ENCODE data around the gene SLC39A7.

SLC39A7 gene

DNA sequence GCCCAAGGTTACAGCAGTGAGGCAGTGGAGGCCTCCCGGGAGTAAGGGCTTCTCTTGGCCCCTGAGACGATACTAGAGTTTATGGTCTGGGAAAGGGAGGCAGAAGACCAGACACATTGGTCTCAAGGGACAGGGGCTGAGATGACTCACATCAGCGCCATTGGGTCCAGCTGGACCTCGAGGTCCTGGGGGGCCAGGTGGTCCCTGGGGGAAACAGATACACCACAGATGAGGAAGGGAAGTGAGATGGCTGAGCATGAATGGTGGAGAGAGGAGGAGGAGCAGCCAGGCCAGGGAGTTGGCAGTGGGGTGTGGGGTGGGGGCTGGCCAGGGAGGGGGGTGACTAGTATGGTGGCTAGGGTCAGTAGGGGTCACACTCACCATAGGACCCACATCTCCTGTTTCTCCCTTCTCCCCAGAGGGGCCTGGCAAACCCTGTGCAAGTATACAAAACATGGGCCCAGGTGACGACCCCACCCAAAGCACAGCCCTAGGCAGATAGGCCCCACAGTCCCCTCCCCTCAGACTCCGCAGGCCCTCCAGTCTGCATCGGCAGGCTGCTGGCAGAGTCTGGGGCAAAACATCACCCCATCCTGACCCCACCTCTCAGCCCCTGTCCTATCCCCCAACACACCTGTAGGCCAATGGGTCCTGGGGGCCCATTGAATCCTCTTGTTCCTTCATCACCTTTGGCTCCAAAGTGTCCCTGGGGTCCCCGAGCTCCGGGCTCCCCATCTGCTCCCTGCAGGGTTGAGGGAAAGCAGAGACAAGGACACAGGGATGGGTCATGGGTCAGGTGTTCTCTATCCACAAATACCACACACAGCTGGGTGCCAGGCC lies 30.3 kb upstream of the SLC39A7 start:
- DNase-seq, result no peak

DNA sequence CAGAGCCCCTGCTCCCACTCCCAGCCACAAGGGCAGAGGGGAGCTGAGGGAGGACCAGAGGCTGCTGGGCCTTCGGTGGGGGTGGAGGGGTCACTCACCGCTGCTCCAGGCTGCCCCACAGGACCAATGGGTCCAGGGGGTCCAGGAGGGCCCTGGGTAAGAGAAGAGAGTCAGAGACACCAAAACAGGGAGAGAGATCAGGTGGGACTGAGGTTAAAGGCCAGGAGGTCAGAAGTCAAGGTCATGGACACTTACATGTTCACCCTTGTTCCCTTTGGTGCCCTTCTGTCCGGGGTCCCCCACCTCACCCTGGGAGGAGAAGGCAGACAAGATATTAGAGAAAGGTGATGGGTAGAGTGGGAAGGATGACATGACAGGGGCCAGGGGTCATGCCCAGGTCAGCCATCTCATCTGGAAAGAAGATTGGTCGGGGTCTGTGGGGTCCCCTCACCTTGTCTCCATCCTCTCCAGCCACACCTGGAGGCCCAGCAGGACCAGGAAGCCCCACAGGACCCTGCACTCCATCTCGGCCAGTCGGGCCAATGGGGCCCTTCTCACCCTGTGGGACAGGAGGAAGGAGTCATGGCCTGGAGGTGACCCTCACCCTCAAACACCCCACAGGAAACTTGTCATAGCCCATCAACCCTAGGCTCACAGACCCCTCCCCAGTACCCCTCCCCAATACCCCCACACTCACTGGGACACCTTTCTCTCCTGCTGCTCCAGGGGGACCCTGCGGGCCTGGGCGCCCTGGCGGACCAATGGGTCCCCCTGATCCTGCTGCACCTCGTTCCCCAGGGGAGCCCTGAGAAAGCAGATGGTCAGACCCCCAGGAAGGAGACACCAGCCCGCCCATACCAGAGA lies 29.4 kb upstream of the SLC39A7 start:
- DNase-seq, result no peak

DNA sequence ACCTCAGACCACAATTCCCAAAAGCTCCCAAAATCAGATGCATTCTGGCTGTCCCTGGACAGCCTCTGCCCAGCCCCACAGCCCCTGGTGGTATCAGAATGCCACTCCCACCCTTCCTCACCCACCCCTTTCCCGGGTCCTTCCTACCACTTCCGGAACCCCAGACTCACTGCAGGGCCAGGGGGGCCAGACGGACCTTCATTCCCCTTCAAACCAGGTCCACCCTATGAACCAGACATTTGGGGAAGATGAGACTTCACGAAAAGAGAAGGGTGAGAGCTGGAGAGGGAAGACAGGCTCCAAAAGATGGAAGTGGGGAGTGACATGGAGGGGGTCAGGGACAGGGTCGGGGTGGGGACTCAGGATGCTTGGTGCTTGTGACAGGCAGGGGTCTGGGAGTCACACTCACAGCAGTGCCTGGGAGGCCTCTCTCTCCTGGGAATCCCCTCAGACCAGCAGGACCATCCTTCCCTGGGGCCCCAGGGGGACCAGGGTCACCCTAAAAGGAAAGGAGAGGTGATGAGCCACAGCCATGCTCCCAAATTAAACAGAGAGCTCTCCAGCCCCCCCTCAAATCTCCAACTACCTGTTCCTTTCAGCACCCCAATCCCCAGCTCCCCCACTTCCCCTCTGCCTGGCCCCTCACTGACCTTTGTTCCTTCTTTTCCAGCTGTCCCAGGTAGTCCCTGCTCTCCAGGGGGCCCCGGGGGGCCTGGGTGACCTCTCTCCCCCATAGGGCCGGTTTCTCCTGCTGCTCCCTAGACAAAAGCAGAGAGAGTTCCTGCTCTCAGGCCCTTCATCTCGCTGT lies 28.6 kb upstream of the SLC39A7 start:
- DNase-seq, result no peak

DNA sequence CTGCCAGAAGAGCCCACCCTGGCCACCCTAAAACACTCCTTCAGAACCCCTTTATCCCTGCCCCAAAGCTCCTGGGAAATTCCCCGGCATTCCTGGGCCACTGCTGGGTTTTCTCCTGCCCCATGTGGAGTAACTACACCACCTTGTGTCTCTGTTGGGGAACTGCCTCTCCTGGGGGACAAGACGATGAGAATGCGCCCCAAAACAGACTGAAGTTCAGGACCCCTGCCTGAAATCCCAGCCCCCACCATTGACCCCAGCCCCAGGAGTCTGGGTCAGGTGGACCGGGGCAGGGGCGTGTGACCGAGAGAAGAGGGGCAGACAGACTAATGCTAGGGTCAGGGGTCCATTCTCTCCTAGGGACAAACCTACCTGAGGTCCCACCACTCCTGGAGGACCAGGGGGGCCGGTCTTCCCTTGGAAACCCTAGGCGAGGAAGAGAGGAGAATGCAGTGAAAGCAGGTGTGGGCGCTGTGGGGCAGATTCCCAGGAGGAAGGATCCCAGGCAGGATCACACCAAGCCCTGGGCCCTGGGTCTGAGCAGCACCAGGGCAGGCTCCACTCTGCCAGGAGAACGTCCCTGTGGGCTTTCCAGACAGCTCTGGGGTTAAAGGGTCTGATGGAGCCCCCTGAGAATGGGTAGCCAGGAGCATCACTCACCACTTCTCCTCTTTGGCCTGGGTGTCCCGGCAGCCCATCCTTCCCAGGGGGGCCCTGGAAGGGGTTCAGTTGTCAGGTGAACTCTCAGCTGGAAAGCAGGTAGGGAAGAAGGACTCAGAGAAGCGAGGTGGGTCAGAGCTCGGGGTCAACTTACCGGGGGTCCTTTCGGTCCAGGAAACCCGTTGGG lies 27.8 kb upstream of the SLC39A7 start:
- no peak for DNase-seq

DNA sequence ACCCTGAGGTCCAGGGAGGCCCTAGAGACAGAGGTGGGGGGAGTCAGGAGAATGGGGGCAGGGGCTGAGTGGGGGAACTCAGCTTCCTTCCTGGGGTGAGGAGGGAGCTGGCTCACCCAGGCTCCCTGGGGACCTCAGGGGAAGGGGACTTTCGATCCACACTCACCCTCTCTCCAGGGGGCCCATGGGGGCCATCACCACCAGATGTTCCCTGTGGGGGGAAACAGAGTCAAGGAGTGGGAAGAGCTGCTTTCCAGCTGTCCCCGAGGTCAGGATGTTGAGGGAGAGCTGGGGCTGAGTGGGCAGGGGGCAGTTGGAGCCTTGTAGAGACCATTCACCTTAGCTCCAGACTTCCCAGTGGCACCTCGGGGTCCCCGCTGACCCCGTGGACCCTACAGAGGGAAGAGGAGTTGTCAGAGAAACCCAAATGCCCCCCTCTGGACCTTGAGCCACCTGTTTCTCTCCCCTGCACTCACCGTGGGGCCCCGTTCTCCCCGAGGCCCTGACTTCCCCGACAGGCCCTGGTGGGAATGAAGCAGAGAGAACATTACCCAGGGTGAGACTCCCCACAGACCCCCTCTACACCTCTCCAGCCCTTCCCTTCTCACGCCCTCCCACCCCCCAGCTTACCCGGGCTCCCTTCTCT lies 27.0 kb upstream of the SLC39A7 start:
- DNase-seq, result no peak

DNA sequence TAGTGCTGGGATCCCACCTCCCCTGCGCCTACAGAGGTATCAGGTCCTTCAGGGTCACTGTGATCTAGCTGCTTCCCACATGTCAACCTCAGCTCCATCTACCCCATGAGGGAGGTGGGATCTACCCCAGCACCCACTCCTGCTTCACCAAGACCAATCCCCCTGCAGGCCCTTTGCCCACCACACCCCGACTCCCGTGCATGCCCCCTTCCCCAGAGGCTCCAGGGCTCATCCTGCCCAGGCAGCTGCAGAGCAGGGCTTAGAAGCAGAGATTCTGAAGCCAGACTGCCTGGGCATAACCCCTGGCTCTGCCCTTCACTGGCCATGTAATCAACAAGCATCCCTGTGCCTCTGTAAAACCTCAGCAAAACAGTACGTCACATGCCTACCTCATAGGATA lies 25.9 kb upstream of the SLC39A7 start:
- no peak for DNase-seq

DNA sequence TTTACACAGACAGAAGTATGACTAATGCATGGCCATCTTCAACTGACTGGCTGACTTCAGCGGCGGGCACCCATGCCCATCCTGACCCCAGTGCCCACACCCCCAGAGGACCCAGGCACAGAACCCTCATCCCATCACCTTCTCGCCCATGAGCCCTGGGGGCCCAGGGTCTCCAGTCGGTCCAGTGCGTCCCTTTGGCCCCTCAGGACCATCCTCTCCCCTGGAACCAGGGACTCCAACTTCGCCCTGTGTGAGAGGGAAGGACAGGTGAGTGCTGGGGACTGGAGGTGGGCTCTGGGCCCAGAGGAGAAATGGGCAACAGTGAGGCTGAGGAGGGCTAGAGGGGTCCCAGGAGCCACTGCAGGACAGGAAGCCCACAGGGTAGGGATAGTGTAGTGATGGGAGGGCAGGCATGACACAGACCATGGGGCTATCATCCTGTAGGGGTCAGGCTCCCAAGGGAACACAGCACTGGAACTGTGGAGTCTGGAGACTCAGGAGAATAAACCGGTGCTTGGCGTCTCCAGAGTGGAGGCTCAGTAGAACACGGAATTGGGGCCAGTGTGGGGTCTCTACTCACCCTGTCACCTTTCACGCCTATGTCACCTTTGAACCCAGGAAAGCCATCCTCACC lies 25.1 kb upstream of the SLC39A7 start:
- no peak for DNase-seq

DNA sequence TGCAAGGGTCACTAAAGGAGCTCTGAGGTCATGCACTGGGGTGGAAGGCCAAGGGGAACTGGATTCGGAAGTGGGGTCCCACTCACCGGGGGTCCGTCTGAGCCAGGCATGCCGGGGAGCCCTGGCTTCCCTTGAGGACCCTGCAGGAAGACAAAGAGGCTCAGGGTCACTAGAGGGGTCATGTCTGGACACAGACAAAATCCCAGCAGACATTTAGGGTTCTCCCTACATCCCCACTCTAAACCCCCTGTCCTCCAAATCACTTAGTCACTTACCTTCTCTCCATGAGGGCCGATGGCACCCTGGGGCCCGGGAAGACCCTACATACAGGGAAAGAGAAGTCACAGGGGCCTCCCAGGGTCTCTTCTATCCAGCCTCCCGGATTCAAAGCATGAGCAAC lies 23.8 kb upstream of the SLC39A7 start:
- DNase-seq, result no peak

DNA sequence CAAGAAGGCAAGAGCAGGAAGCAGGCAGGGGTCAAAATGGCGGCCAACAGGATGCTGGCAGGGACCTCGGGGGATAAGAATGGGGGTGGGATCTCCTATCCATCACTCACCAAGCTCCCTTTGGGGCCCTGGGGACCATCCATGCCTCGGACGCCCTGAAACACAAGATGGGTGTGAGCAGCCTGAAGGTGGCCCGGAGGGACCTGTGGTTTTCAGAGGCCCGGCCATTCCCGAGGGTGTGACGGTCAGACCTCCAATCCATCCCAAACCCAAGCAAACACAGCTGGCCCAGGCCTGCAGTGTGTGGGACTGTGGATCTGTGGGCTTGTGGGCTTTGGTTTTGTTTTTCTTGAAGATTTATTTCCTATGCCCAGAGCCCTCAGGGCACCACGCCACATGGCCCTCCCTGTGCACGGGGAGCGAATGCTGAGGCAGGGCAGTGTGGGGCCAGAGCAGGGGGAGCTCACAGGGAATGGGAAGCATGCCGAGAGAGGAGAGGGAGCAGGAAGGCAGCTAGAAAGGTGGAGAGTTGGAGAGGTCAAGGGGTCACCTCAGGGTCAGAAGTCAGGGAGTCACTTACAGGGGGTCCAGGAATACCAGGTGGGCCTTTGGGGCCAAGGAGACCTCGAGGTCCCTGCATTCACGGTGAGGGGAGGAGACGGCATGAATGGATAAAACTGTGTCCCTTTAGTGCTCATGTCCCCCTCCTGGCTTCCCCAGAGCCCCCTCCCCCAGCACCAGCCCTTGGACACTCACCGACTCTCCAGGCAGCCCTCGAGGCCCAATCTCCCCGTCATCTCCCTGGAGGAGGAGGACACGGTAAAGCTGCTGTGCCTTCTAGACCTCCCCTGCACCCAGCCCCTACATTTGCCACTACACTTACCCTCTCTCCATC lies 22.9 kb upstream of the SLC39A7 start:
- no peak for DNase-seq

DNA sequence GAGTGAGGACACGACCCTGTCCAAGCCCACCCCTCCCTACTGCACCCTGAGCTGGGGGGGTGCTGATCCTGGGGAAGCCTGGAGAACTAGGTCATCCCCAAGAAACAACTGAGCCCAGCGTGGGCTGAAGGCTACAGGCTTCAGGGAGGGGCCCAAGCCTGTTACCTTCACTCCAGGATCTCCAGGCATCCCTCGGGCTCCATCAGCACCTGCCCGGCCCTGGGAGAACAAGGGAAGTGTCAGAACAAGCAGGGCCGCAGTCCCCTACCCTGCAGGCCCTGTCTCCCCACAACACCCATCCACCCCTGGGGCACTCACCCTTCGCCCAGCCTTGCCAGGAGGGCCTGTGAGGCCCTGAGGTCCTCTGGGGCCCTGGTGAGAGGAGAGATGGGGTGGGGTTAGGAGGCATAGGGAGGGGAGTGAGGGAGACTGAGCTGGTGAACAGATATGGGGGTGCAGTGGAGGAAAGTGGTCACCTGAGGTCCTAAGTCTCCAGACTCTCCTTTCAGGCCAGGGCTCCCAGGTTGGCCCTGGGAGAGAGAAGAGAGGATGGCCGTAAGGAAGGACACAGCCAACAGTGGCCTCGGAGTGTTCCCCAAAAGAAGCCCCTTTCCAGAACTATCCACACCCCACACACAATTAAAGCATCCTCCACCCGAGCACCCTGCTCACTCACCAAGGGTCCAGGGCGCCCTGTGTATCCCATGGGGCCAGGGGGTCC lies 21.8 kb upstream of the SLC39A7 start:
- no peak for DNase-seq

DNA sequence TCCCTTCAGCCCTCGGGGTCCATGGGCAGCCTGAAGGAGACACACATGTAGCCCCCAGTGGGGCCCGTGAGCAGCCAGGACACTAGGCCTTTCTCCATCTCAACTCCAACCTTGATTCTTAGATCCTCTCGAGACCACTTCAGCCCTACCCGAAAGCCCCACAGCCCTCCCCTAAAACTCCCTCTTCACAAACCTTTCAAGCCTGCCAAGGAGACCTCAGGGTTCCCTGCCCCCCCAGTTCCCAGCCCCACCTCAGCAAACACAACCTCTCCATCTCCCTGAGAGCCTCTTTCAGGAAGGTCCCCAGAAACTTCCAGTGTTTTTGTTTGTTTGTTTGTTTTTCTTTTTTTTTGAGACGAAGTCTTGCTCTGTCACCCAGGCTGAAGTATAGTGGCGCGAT lies 19.5 kb upstream of the SLC39A7 start:
- no peak for DNase-seq

DNA sequence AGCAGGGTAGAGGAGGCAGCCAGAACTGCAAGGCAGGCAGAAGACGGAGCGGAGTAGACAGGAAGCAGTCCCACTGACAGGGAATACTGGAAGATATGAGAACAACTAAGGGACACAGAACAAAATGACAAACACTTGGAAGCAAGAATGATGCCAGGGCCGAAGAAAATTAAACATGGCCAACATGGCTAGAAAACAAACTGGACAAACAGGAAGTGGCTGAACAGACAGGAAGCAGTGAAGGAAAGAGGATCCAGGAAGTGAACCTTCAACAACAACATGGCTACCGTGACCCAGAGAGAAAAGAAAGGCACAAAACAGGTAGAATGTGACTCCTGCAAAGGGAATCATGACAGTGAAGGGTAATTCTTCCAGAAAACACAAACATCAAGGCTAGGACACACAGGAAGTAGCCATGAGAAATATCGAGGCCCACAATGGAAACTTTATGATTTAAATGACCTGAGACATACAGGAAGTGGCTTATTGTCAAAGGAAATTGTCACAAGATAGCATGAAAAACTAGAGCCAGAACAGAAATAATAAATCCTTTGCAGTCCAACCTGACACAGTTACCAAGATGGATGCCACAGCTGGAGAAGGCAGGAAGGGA lies 17.5 kb upstream of the SLC39A7 start:
- peak in 2 of 6 experiments; percentile 28 to 30 for DNase-seq

DNA sequence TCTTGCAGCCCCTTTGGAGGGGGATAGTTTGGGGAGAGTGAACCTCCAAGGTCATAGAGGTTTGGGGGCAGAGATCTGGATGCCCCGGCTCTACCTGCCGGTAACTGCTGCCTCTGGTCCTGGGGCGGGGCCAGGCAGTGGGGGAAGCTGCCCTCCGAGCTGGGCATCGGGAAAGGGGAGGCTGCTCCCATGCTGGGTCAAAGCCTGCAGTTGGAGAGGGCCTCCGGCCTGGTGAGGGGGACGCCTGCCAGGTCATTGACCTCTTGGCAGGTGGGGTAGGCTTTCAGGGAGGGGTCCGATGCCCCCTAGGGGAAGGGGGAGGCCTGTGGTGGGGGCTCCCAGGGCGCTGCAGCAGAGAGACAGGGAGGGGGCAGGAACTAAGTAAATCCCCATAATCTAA lies 15.5 kb upstream of the SLC39A7 start:
- DNase-seq, result no peak

DNA sequence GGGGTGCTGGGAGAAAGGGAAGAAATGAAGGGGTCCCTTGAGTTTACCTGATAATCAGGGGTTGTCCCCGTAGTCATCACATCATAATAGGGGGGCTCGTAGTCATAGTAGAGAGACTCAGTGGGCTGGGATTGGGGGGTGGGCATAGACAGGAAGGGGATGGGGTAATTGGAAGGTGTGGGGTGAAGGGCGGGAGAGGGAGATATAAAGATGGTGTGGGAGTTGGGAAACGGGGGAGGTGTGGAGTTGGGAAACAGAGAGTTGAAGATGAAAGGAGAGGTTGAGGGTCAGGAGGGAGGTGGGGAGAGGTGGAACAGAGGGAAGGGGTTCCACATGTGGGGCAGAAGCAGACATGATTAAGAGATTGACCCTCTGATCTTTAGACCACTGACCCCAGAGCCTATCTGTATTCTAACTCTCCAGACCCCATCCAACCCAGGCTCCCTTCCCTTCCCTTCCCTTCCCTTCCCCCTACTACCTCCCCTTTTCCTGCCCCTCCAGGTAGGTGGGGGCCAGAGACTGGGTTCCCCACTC lies 14.9 kb upstream of the SLC39A7 start:
- DNase-seq, result no peak

DNA sequence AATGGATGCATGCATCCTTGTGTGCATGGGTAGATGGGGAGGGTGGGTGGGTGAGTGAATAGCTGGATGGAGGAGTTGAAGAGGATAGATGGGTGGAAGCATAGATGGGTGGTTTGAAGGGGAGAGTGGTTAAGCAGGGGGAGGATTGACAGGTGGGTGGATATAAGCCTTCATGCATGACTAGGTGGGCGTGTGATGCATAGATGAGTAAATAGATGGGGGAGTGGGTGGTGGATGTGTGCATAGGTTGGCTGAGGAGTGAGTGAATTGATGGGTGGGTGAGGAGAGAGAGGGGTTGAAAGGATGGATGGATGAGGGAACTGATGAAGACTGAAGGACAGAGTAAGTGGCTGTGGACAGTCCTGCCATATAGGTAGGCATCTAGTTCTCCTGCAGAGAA lies 12.9 kb upstream of the SLC39A7 start:
- no peak for DNase-seq

DNA sequence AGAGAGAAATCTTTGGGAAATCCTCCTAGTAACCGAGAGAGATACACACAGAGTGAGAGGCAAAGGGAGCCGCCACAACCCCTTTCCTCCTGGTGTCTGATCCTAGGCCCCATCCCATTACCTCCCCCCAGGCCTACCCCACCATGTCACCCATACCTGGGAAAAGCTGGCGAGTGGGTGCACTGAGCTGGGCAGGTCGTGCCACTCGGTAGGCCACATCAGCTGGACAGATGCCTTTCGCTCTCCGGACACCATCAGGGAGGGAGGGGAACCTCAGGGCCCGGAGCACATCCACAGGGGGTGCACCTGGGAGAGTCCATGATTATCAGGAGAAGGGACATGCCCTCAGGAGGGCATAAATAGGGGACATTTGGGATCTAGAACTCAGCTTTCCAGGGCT lies 11.5 kb upstream of the SLC39A7 start:
- DNase-seq, result no peak

DNA sequence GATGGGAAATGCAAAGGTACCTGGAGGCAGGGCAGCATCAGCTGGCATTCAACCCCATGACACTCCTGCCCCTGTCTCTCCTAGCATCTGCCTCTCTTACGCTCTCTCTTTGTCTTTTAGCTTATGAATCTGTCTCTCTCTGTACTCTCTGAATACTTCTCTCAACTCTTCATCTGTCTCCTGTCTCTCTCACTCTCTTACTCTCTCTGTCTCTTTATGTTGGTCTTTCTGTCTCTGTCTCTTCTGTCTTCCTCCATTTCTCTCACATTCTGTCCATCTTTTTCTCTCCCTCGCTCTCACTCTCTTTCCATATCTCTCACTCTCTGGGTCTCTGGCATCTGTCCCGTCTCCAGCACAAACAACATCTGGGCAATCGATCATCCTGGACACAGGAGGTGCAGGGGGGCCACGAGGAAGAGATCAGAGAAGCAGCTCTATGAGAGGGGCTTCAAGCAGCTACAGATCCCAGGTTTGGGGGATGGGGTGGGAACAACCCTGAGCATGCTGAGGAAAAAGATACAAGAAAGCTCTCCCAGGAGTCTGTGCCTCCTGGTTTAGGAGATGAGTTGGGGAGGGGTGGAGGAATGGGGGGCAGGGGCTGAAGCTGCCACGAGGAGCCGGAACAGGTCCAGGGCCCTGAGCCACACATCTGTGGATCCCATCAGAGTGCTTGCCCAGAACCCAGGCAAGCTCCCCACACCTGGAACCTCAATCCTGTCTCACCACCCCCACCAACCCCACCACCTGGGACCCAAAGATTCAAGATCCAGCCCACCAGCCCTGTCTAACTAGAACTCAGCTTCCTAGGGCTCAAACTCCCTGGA lies 10.8 kb upstream of the SLC39A7 start:
- no peak for DNase-seq

All from stimulated activated naive CD4-positive, alpha-beta T cell (primary cell).